Measurements from ENCODE around the gene DNAJC7.

The DNAJC7 gene

GRCh38 chr17:42016941-42017865 lies at the start of gene DNAJC7:
Gene DNAJC7, minus strand, starts transcription at chr17:42017439. Its CDS starts 23 bp downstream, at chr17:42017416.
- FAIRE-seq, result no peak

GRCh38 chr17:42065201-42065600 lies 48.0 kb upstream of the DNAJC7 start:
- FAIRE-seq, result no peak

GRCh38 chr17:42062681-42063080 lies 45.4 kb upstream of the DNAJC7 start:
- FAIRE-seq, result no peak

- no peak for FAIRE-seq
Measured at GRCh38 chr17:42061646-42062487, 44.6 kb upstream of the DNAJC7 start.

- FAIRE-seq, result no peak
Measured at GRCh38 chr17:42060231-42060630, 43.0 kb upstream of the DNAJC7 start.

- FAIRE-seq, result no peak
Measured at GRCh38 chr17:42059815-42060214, 42.6 kb upstream of the DNAJC7 start.

- FAIRE-seq, result no peak
Measured at GRCh38 chr17:42058063-42058462, 40.8 kb upstream of the DNAJC7 start.

GRCh38 chr17:42056635-42057034 lies 39.4 kb upstream of the DNAJC7 start:
- FAIRE-seq, result no peak

GRCh38 chr17:42055496-42055895 lies 38.3 kb upstream of the DNAJC7 start:
- FAIRE-seq, result no peak

- FAIRE-seq, result no peak
Measured at GRCh38 chr17:42055027-42055426, 37.8 kb upstream of the DNAJC7 start.

- no peak for FAIRE-seq
Measured at GRCh38 chr17:42053731-42054500, 36.7 kb upstream of the DNAJC7 start.

- no peak for FAIRE-seq
Measured at GRCh38 chr17:42052346-42052877, 35.2 kb upstream of the DNAJC7 start.

GRCh38 chr17:42051645-42052044 lies 34.4 kb upstream of the DNAJC7 start:
- FAIRE-seq, result no peak

GRCh38 chr17:42051013-42051400 lies 33.8 kb upstream of the DNAJC7 start:
- FAIRE-seq, result no peak

GRCh38 chr17:42050393-42051012 lies 33.3 kb upstream of the DNAJC7 start, which contains the start of gene C17orf113:
Gene C17orf113, minus strand, starts transcription at chr17:42050601. Its CDS starts 7,225 bp downstream, at chr17:42043376.
- no peak for FAIRE-seq

GRCh38 chr17:42049834-42050392 lies 32.7 kb upstream of the DNAJC7 start:
- no peak for FAIRE-seq

- FAIRE-seq, result no peak
Measured at GRCh38 chr17:42047343-42047742, 30.1 kb upstream of the DNAJC7 start.

GRCh38 chr17:42045719-42046118 lies 28.5 kb upstream of the DNAJC7 start:
- no peak for FAIRE-seq

GRCh38 chr17:42042598-42043319 lies 25.5 kb upstream of the DNAJC7 start:
- no peak for FAIRE-seq

GRCh38 chr17:42041619-42042018 lies 24.4 kb upstream of the DNAJC7 start:
- FAIRE-seq, result no peak

- no peak for FAIRE-seq
Measured at GRCh38 chr17:42040818-42041217, 23.6 kb upstream of the DNAJC7 start.
